ENCODE data around the gene EYS. TPM values are rescaled to one million over a fixed set of nuclear protein-coding genes. Genes with fewer than 3 reads are reported as not detected.
"Not testable (repeated sequence)": the region's sequence is repeated elsewhere in the genome, so short reads cannot be mapped to it uniquely, and the experiment has no call there.

Gene EYS
- total RNA-seq, 4 donors from 2014 or later = 0.15 TPM; not detected in 3

GRCh38 chr6:65637289-65638046 is 69.6 kb downstream of the EYS start:
- WGBS, 2 donors (ENCODE audit: low coverage in 1 of 2) = 60 to 76% methylated on average over 1 to 5 of the region's 12 CpGs
- no peak for ATAC-seq
- Histone ChIP-seq H3K27ac (no peak overlapping the region), H3K4me1 (no peaks in the 10 kb centered on the region), H3K27me3 (no peaks in the 10 kb centered on the region), H3K9me3 (no peaks in the 10 kb centered on the region), H3K36me3 (no peaks in the 10 kb centered on the region), H3K4me3 (no peak overlapping the region)
- TF ChIP-seq POLR2A (IDR thresholded peaks at IDR 0.05) = no peak
- TF ChIP-seq, protein P1, sequence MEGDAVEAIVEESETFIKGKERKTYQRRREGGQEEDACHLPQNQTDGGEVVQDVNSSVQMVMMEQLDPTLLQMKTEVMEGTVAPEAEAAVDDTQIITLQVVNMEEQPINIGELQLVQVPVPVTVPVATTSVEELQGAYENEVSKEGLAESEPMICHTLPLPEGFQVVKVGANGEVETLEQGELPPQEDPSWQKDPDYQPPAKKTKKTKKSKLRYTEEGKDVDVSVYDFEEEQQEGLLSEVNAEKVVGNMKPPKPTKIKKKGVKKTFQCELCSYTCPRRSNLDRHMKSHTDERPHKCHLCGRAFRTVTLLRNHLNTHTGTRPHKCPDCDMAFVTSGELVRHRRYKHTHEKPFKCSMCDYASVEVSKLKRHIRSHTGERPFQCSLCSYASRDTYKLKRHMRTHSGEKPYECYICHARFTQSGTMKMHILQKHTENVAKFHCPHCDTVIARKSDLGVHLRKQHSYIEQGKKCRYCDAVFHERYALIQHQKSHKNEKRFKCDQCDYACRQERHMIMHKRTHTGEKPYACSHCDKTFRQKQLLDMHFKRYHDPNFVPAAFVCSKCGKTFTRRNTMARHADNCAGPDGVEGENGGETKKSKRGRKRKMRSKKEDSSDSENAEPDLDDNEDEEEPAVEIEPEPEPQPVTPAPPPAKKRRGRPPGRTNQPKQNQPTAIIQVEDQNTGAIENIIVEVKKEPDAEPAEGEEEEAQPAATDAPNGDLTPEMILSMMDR (IDR thresholded peaks at IDR 0.05) = no peak
- TF ChIP-seq POLR2AphosphoS5 (IDR thresholded peaks at IDR 0.05) = no peak
- no peak for TF ChIP-seq EP300 (IDR thresholded peaks at IDR 0.05)

- no peak overlapping the region for H3K4me3 ChIP-seq
- TF ChIP-seq POLR2AphosphoS5 (IDR thresholded peaks at IDR 0.05) (no peak), EP300 (IDR thresholded peaks at IDR 0.05) (no peak), POLR2A (IDR thresholded peaks at IDR 0.05) (no peak)
- TF ChIP-seq, protein P1 (IDR thresholded peaks at IDR 0.05) = no peak
- ATAC-seq = no peak
- no peaks in the 10 kb centered on the region for H3K36me3 ChIP-seq
- no peaks in the 10 kb centered on the region for H3K27me3 ChIP-seq
- 78 to 91% methylated on average over 1 of the region's 1 CpG for WGBS, 2 donors (ENCODE audit: low coverage in 1 of 2)
- no peaks in the 10 kb centered on the region for H3K4me1 ChIP-seq
- no peaks in the 10 kb centered on the region for H3K9me3 ChIP-seq
- no peak overlapping the region for H3K27ac ChIP-seq
These were observed 73.5 kb downstream of the EYS start for GRCh38 chr6:65633501-65633900.

DNA sequence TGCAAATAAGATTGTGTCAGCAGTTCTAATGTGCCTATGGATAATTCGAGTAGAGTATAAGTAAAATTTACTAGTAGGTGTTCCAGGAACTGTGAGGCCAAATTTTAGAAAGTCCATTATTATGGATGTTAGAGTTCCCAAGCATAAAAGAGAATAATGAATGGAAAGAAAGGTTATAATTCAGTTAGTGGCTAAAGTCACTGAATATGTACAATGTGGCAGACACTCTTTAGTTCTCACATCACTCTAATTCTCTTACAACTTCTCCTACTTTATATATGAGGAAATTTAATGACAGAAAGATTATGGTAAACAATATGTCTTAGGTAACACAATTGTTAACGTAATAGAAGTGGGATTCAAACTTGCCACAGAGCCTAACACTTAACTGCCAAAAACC is 75.3 kb downstream of the EYS start:
- Histone ChIP-seq H3K27ac (no peak overlapping the region), H3K4me1 (no peaks in the 10 kb centered on the region), H3K36me3 (no peaks in the 10 kb centered on the region), H3K27me3 (no peaks in the 10 kb centered on the region), H3K4me3 (no peak overlapping the region), H3K9me3 (no peaks in the 10 kb centered on the region)
- TF ChIP-seq POLR2A (IDR thresholded peaks at IDR 0.05) = no peak
- TF ChIP-seq, protein P1 (IDR thresholded peaks at IDR 0.05) = no peak
- no peak for TF ChIP-seq EP300 (IDR thresholded peaks at IDR 0.05)
- no peak for TF ChIP-seq POLR2AphosphoS5 (IDR thresholded peaks at IDR 0.05)
- 61 to 69% methylated on average over 2 of the region's 2 CpGs for WGBS, 2 donors (ENCODE audit: low coverage in 1 of 2)
- ATAC-seq = no peak

- not testable (repeated sequence) for ATAC-seq, H3K9me3 ChIP-seq
- WGBS, 2 donors (ENCODE audit: low coverage in 1 of 2) = 91% methylated on average over 4 of the region's 35 CpGs; no CpG with 5 or more reads in 1 of the 2 donors
These were observed 79.5 kb downstream of the EYS start for GRCh38 chr6:65627434-65627999.

GRCh38 chr6:65627015-65627414 is 80.0 kb downstream of the EYS start:
- Histone ChIP-seq H3K27ac (no peak overlapping the region), H3K4me1 (no peaks in the 10 kb centered on the region), H3K36me3 (no peaks in the 10 kb centered on the region), H3K4me3 (no peak overlapping the region), H3K9me3 (no peaks in the 10 kb centered on the region), H3K27me3 (no peaks in the 10 kb centered on the region)
- TF ChIP-seq, protein P1 (IDR thresholded peaks at IDR 0.05) = no peak
- TF ChIP-seq POLR2AphosphoS5 (IDR thresholded peaks at IDR 0.05) = no peak
- TF ChIP-seq POLR2A (IDR thresholded peaks at IDR 0.05) = no peak
- no peak for TF ChIP-seq EP300 (IDR thresholded peaks at IDR 0.05)
- WGBS, 2 donors (ENCODE audit: low coverage in 1 of 2) = 86 to 100% methylated on average over 1 to 5 of the region's 5 CpGs
- no peak for ATAC-seq

More at GRCh38 chr6:65627434-65627999, 79.5 kb downstream of the EYS start:
- not testable (repeated sequence) for H3K4me1 ChIP-seq, H3K27ac ChIP-seq, H3K36me3 ChIP-seq, H3K4me3 ChIP-seq, H3K27me3 ChIP-seq

Data from gastroesophageal sphincter (tissue), 4 donors.